T-helper 2 cell treated with Interferon-gamma antibody and Interleukin-4, amounts not matched to agents 100 ng/mL and 5 ng/mL, for 36 hours (primary cell): ENCODE data around the gene CCDC83. TPM values are rescaled to one million over a fixed set of nuclear protein-coding genes. Genes with fewer than 3 reads are reported as not detected.
"Not testable (repeated sequence)": the region's sequence is repeated elsewhere in the genome, so short reads cannot be mapped to it uniquely, and the experiment has no call there.

Experiments
- intact Hi-C: fragments of 100-400 bp; cut with micrococcal nuclease; formaldehyde crosslinking; loops from one replicate; pipeline ENCODE4 v1.15.1; 2023
- total RNA-seq: library from RNA; stranded (reverse); gene quantifications from 2 replicates; pipeline ENCODE4 v1.2.3, GENCODE V29; 2022

The CCDC83 gene
- total RNA-seq, 1 donor from 2014 or later, result not detected

DNA sequence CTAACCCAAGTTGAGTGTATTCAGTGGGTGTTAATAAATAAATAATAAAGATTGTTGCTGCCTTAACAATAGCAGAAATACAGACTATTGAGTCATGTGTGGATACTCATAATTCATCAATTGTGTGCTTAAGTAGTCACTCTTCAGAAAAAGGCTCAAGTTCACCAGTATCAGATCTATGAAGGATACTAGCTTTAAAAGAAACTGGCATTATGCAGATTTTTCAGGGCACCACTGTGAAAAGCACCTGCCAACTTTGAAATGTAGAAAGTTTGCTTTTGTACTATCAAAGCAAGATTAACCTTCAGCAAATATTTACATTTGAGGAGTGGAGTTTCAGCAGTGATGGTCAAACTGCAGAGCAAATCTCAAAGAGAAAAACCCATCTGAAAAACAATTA is 24.1 kb upstream of the CCDC83 start:
- intact Hi-C loops, result loop anchor here (1.0 kb wide), 1 partner anchor 43 kb away; no protein-coding TSS in a partner anchor

DNA sequence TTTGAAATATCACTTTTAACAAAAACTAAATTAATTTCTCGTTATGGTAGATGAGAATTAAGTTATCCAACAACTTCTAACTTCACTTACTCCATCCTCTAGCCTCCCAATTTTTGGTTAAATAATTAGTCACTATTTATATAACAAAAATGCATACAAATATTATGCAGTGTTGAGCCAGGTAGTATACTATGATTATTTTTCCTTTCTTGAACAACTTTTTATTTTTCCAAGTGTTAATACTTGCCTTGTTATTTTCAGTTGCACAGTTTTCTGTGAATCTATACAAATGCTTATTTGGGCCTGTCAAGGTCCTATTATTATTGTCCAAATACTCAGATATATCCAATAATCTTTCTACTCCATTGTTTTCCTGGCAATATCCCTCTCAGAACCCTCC is 19.9 kb upstream of the CCDC83 start:
- intact Hi-C loops, result no loop called here

DNA sequence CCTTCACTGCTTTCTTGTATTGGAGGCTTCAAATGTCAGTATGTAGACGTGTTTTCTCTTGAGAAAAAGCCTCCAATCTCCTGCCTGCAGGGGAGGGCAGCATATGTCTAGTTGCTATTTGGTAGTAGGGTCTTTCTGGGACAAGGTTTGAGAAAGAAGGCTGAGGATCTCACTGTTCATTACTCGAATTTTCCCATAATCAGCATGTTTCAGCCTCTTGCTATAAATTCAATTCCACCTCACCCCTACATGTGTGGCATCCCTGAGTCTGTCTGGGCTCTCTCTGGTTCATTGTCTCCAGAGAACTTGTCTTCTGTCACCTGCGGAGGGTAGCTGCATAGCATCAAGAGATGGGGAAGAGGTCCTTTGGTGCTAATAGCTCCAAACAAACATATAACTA is 19.5 kb upstream of the CCDC83 start:
- intact Hi-C loops, result no loop called here

DNA sequence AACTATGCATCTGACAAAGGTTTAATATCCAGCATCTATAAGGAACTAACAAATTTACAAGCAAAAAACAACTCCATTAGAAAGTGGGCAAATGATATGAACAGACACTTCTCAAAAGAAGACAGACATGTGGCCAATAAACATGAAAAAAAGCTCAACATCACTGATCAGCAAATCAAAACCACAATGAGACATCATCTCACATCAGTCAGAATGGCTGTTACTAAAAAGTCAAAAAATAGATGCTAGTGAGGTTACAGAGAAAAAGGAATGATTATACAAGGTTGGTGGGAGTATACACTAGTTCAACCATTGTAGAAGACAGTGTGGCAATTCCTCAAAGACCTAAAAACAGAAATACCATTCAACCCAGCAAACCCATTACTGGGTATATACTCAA is 14.3 kb upstream of the CCDC83 start:
- intact Hi-C loops, result not testable (repeated sequence)

DNA sequence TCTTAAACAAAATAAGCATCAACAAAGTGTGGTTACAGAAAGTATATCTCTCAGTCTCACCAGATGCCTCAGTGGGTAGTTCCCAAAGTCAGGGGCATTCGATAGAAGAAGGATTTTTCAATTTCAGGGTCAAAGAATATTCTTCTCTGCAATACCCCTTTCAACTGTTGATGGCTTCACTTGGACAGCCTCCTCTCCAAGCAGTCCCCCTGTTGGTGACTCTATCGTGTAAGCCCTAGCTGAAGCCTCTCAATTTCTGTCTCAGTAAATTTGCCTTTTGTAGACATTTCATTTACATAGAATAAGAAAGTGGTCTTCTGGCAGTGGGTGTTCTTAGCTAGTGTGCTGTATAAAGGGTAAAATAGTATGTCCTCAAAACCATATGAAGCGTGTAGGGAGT is 11.3 kb upstream of the CCDC83 start:
- intact Hi-C loops, result no loop called here

DNA sequence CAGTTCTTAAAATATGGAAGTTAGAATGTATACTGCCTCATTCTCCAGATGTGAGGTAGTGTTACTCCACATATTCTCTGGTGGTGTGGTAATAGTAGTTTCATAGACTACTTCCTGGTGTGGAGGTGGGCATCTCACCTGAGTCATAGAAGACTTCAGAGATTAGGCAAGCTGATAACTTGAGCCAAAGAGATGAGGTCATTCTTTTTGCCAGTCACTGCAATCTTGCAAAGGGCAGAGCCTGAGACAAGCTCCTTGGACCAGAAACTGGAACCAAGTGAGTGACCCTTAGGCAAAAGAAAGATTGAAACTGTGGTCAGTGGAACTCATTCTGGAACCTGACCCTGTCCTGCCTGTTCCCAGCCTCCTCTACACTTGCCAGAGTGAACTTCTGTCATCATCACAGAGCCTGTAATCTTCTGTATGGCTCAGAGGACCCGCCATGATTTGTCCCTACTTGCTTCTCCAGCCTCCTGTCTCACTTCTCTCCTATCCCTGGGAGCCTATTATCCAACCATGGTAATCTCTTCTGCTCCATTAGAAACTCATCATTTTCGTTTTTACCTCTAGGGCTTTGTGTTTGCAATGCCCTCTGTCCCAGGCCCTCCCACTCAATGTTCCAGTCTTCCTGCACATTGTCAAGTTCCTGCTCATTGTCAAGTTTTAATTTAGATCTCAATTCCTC is 10.6 kb upstream of the CCDC83 start:
- intact Hi-C loops, result no loop called here

DNA sequence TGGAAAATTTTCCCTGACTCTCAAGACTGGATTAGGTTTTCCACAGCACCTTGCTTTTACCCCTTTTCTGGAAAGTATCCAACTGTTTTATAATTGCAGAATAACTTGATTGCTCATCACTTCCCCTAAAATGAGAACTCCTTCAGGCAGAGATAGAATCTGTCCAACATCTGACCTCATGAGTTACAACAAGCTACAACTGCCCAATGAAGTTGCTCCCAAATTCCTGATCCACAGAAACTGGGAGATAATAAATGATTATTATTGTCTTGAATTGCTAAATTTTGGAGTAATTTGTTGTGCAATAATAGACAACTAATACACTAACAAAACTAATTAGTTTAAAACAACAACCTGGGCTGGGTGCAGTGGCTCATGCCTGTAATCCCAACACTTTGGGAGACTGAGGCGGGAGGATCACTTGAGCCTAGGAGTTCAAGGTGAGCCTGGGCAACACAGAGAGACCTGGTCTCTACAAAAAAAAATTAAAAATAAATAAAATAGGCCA is 10.0 kb upstream of the CCDC83 start:
- intact Hi-C loops, result no loop called here

DNA sequence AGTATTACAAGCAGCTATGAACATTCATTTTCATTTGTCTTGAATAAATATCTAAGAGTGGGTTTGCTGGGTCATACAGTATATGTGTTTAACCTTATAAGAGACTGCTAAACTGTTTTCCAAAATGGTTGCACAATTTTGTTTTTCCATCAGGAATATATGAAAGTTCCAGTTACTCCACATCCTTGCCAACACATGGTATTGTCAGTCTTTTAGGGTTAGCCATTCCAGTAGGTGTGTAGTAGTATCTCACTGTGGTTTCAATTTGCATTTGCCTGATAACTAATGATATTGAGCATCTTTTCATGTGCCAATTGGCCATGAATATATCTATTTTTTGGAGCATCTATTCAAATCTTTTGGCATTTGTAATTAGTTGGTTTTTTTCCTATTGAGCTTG is 7.7 kb upstream of the CCDC83 start:
- intact Hi-C loops, result no loop called here

DNA sequence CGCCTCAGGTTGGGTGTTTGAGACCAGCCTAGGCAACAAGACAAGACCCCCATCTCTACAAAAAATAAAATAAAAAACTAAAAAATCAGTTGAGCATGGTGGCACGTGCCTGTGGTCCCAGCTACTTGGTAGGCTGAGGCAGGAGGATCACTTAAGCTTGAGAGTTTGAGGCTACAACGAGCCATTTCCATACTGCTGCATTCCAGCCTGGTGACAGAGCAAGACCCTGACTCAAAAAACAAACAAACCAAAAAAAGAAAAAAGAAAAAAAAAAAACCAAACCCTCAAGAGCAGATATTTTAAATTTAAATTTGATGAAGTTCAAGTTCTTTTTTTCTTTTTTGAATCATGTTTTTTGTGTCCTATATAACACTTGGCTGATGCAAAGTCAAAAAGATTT is 7.2 kb upstream of the CCDC83 start:
- intact Hi-C loops, result no loop called here

DNA sequence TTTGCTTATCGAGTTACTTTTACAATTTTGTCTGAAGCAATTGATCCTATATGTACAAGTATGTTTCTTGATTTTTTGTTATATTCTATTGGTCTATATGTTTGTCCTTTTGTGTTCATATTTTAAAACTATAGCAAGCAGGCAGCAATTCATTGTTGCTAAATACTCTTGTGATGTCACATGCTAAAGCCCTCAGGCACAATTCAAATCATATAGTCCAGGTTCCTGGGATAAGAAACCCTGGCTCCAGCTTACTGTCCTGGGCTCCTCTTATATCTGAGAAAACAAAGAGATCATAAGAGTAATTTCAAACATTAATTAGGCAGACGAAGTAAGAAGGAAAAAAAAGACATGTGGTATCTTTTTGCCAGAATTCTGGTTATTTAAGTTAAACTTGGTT is 6.6 kb upstream of the CCDC83 start:
- intact Hi-C loops, result no loop called here

DNA sequence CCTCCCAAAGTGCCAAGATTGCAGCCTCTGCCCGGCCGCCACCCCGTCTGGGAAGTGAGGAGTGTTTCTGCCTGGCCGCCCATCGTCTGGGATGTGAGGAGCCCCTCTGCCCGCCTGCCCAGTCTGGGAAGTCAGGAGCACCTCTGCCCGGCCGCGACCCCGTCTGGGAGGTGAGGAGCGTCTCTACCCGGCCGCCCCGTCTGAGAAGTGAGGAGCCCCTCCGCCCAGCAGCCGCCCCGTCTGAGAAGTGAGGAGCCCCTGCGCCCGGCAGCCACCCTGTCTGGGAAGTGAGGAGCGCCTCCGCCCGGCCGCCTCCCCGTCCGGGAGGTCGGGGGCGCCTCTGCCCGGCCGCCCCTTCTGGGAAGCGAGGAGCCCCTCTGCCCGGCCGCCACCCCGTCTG is 2.4 kb upstream of the CCDC83 start:
- intact Hi-C loops, result not testable (repeated sequence)

DNA sequence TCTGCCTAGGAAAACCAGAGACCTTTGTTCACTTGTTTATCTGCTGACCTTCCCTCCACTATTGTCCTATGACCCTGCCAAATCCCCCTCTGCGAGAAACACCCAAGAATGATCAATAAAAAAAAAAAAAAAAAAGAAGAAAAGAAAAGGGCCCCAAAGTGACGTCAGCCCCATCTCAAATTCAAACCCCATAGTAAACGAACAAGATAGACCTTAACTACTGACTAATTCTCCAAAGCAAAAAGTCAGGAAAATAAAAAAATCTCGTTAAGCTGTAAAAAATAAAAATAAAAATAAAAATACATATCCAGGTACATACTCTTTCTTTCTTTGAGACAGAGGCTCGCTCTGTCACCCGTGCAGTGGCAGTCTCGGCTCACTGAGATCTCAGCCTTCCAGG is 1.6 kb upstream of the CCDC83 start:
- intact Hi-C loops, result not testable (repeated sequence)

DNA sequence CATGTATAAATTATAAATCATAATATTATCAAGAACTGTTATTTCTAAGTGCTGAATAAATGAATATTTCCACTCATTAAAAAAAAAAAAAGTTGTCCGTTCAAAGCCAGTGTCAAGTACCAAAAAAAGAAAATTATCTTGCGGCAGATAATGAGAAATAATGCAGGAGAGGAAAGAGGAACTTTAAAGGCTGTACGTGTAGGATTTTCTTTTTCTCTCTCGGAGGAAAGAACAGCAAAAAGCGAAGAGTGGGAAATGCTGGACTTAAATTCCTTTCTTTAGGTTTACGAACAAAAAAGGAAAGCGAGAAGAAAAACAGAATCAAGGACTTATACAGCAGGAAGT is 999 bp upstream of the CCDC83 start:
- intact Hi-C loops, result loop anchor here (1.0 to 2.0 kb wide), 14 partner anchors 27 to 965 kb away; partner anchors contain the start of genes EED, PICALM and TMEM126B

DNA sequence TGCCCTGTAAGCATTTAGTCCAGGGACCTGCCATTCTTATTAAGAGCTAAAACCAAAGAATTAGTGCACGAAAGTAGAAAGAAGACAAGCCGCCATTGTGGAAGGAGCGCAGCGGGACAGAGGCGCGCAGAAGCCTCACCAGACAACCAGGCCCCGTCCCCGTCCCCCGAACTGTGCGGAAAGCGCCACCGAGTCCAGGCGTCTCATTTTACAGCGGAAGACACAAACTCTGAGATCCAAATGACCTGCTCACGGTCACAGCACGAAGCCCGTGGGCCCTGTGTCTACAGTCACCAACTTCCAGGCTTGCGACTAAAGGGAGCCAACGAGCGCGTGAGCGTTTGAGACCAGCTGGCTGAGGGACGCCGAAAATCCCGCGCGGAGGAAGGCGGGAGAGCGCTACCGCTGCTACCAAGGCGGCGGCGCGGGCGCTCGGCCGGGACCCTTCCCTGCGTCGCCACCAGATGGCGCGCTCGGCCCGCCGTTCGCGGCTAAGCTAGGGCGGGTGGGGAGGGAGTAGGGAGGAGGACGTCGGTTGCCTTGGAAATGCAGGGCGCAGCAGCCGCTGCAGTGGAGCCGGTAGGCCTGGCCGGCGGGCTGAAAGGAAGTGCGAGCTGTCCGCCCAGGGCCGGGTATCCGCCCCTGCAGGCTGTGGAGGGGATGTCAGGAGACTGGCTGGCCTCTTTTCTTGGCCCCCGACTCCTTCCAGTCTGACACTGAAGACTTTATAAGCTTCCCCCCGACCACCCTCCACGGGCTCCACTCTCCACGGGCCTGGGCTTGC is 434 bp upstream of the CCDC83 start:
- intact Hi-C loops, result loop anchor here (1.0 to 5.0 kb wide), 17 partner anchors 27 to 964 kb away; partner anchors contain the start of genes EED, PICALM and TMEM126B

DNA sequence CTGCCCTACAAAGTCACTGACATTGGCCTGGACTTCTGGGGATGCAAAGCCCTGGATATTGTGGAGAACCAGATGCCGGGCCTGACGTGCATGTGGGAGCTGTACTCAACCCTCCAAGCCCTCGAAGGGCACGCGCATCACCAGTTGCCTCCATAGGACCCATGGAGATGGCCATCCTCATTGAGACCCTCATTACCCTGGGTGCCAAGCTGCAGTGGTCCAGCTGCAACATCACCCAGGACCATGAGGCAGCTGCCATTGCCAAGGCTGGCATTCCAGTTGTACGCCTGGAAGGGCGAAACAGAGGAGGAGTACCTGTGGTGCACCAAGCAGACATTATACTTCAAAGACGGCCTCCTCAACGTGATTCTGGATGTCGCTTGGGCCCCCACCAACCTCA is 1.9 kb downstream of the CCDC83 start:
- intact Hi-C loops, result loop anchor here (5.0 kb wide), 1 partner anchor 85 kb away; no protein-coding TSS in a partner anchor

DNA sequence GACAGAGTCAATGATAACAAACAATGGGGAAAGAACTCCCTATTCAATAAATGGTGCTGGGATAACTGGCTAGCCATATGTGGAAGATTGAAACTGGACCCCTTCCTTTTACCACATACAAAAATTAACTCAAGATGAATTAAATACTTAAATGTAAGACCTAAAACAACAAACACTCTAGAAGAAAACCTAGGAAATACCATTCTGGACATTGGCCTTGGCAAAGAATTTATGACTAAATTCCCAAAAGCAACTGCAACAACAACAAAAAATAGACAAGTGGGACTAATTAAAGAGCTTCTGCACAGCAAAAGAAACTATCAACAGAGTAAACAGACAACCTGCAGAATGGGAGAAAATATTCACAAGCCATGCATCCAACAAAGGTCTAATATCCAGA is 4.4 kb downstream of the CCDC83 start:
- intact Hi-C loops, result loop anchor here (5.0 kb wide), 1 partner anchor 83 kb away; no protein-coding TSS in a partner anchor

DNA sequence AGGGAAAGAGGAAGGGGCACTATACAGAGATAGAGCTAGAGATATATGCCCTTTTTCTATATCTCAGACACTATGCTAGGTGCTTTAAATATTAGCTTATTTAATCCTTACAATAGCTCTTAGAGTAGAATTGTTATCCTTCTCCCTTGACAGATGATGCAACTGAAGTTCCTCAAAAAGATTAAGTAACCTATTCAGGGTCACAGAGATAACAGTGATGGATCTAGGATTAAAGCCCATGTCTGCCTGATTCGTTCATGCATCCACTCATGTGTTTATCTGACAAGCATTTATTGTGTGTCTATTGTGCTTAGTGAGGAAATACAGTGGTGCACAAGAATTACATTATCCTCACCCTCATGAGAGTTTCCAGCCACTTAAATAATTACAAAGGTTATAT is 8.7 kb downstream of the CCDC83 start:
- intact Hi-C loops, result no loop called here

DNA sequence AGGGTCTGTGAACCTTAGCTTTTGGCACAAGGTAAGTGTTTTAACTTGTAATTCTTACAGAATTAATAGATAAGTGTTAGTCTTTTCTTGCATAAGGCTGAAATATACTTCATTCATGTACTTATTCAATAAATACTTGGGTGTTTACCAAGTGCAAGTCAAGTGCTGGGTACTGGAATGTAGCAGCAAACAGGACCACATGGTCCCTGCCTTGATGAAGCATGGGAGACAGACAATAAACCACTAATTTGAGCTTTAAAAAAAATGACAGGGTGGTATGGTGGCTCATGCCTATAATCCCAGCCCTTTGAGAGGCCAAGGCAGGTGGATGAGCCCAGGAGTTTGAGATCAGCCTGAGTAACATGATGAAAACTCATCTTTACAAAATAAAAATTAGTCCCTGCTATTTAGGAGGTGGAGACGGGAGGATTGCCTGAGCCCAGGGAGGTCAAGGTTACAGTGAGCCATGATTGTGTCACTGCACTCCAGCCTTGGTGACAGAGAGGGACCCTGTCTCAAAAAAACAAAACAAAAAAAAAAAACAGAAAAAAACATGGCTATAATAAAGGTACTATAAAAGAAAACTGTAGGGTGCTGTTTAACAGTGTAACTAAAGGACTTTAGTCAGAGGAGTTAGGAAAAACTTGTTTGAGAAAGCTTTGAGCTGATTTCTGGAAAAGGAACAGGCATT is 11.1 kb downstream of the CCDC83 start:
- intact Hi-C loops, result no loop called here

DNA sequence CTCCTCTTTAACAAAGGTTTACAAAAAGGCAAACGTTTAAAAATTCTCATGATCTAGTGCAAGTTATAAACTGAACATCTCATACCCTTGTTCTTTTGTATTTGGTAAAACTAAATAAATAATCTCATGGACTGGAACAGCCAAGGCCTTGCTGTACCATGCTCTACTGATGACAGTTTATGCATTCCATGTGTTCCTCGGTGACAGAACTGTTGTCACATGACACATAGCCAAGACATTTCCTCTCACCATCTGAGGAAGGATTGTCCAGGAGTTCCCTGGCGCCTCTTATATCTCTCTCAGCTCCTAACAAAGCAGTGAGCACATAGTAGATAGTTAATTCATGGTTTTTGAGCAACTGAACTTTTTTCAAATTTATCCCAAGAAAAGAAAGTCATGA is 12.6 kb downstream of the CCDC83 start:
- intact Hi-C loops, result no loop called here

DNA sequence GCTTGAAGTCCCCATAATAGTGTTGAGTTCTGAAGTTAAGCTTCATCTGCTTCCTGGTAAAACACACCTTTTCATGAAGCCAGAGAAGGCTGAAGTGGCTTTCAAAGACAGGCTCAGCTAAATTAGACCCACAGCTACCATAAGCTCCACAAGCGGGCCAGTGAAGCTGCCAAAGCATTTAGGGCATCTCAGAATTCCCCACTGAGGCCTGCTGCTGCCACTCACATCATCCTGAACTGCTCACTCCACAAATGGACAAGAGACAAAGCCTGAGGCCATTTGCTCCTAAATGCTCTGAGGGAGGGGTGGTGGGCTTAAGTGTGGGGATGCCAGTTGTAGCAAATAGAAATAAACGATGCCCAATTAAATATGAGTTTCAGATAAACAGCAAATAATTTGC is 14.6 kb downstream of the CCDC83 start:
- intact Hi-C loops, result no loop called here

DNA sequence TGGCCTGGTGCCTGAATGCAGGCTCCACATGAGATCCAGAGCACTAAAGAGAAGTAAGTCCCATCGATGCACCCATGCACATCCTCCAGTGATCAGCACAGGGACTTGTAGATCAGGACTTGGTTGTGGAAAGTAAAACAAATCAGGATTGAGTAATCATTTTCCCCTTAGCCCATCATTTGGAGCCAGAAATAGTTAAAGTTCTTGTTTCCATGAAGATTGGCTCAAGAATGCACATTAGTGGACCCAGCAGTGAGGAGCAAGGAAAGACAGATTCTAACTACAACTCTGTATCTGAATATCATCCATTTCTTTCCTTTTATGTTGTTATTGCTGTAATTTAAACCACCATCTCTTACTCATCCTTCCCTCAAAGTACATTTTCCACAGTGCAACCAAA is 19.1 kb downstream of the CCDC83 start:
- intact Hi-C loops, result loop anchor here (1.0 kb wide), 1 partner anchor 43 kb away; no protein-coding TSS in a partner anchor

DNA sequence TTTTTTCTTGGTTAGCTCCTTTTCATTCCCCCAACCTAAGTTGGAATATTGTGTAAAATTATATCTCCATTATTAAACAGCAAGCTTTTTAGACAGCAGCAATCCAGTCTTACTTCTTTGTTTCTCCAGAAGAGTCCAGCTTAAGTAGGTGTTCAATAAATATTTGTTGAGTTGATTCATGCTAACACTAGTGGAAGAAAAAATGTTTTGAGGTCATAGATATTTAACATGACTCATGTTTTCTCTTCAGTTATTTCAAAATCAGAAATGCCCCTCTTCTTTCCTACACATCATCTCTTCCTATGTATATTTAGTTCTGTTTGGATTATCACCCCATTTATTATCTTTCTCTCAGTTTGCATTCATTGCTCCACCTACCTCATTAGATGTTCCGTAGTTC is 20.3 kb downstream of the CCDC83 start:
- intact Hi-C loops, result no loop called here
